HG02885 (cell line): ENCODE measurements around the gene LIPG.

ENCODE experiments used
- ATAC-seq: cut with Tn5 transposase; IDR thresholded peaks from one replicate; pipeline ENCODE4 v1.9.1; 2021; ENCODE audit warnings: mild to moderate bottlenecking; ENCODE audit not compliant: unreplicated experiment, poor library complexity

Gene LIPG

GRCh38 chr18:49630246-49630699 is 68.4 kb downstream of the LIPG start:
- ATAC-seq: no peak

GRCh38 chr18:49631146-49631866 is 69.4 kb downstream of the LIPG start:
- no peak for ATAC-seq

DNA sequence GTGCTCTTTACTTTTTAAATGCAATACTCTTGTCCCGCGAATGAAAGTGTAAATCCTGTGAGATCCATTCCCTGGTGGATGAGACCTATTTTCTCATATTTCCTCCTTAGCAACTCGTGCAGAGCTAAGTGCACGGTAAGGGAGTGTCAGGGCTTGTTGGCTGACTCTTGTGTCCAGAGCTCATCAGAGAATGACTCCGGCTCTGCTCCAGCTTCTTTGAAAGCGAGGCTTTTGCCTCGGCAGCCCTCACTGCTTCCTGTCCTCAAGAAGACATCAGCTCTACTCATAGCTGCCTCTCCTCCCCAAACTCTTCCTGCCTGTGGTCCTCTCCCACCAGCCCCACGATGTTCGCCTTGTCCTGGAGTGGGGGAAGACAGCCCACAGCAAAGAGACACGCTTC is 70.7 kb downstream of the LIPG start:
- ATAC-seq: no peak

DNA sequence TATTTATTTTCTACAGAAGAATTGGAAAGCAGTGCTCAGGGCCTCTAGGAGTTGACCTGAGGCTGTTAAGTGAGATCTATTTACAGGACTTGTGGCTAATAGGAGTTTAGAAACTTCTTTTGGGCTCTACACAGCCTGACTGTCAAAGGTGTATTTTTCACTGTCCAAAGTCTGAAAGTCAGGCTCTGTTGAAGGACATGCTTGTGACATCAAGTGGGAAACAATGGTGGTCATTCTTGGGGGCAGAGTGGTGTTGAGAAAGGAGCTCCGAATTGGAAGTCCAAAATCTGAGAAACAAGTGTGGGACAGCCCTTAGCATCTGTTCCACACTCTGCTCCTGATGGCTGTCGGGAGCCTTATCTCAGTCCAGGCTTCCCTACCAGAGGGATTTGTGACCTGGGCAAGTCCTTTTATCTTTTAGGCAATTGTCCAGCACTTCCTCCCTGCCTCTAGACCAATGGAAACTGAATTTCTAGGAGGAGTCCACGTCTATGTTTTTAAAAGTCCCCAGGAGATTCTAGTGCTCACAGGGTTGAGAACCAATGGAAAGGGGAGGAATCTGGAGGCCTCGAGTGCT is 76.4 kb downstream of the LIPG start:
- no peak for ATAC-seq

- ATAC-seq: no peak
Observed at GRCh38 chr18:49638891-49639557, 77.2 kb downstream of the LIPG start.

GRCh38 chr18:49639643-49640391 is 78.0 kb downstream of the LIPG start:
- ATAC-seq: no peak

- no peak for ATAC-seq
Observed at GRCh38 chr18:49640741-49641140, 78.9 kb downstream of the LIPG start.

GRCh38 chr18:49645196-49645595 is 83.3 kb downstream of the LIPG start:
- ATAC-seq: no peak

DNA sequence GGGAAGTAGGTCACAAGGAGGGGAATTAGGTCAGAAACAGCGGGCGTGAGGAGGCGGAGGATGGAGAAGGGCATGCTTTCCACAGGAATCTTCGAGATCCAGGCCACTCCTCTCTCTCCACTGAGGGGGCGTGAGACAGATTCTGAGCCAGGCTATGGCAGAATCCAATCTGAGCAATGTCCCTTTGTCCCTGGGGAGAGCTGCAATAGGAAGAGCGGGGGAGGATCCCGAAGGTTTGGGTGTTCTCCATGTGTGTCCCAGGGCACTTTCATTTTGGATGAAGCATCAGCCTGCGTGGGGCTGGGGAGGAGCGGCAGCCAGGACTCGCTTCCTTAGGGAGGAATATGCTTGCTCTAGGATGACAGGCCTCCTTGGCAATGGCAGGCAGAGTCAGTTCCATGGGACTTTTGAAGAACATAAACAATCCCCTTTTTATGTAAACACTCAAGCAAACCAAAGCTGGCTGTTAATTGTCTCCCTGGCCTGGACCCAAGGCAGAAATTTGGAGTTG is 84.0 kb downstream of the LIPG start:
- no peak for ATAC-seq

GRCh38 chr18:49646873-49647272 is 85.0 kb downstream of the LIPG start:
- no peak for ATAC-seq

- ATAC-seq: no peak
Observed at GRCh38 chr18:49647496-49648168, 85.8 kb downstream of the LIPG start.

DNA sequence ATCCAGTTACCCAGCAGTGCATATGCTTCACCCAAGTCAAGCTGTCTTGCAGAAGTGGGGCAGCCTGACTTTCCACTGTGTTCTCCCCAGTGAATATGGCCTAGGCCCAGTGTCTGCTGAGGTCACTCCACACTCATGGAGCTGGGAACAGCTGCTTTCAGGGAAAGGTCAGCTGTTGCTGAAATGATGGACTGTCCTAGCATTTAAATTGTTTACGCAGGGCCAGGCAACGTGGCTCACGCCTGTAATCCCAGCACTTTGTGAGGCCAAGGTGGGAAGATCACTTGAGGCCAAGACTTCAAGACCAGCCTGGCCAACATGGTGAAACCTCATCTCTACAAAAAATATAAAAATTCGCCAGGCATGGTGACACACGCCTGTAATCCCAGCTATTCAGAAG is 86.5 kb downstream of the LIPG start:
- ATAC-seq: no peak
